ENCODE results near the gene FHIT. TPM values are rescaled to one million over a fixed set of nuclear protein-coding genes. Genes with fewer than 3 reads are reported as not detected.

The FHIT gene
- total RNA-seq, 4 donors from 2014 or later: 4.4 to 10.6 (median 8.4) TPM

GRCh38 chr3:60240492-60240891, 1010.8 kb downstream of the FHIT start:
- TF ChIP-seq, protein P1, sequence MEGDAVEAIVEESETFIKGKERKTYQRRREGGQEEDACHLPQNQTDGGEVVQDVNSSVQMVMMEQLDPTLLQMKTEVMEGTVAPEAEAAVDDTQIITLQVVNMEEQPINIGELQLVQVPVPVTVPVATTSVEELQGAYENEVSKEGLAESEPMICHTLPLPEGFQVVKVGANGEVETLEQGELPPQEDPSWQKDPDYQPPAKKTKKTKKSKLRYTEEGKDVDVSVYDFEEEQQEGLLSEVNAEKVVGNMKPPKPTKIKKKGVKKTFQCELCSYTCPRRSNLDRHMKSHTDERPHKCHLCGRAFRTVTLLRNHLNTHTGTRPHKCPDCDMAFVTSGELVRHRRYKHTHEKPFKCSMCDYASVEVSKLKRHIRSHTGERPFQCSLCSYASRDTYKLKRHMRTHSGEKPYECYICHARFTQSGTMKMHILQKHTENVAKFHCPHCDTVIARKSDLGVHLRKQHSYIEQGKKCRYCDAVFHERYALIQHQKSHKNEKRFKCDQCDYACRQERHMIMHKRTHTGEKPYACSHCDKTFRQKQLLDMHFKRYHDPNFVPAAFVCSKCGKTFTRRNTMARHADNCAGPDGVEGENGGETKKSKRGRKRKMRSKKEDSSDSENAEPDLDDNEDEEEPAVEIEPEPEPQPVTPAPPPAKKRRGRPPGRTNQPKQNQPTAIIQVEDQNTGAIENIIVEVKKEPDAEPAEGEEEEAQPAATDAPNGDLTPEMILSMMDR (IDR thresholded peaks at IDR 0.05; ENCODE audit: low read depth): no peak

GRCh38 chr3:60238550-60238949, 1012.7 kb downstream of the FHIT start:
- TF ChIP-seq, protein P1 (IDR thresholded peaks at IDR 0.05; ENCODE audit: low read depth): no peak

DNA sequence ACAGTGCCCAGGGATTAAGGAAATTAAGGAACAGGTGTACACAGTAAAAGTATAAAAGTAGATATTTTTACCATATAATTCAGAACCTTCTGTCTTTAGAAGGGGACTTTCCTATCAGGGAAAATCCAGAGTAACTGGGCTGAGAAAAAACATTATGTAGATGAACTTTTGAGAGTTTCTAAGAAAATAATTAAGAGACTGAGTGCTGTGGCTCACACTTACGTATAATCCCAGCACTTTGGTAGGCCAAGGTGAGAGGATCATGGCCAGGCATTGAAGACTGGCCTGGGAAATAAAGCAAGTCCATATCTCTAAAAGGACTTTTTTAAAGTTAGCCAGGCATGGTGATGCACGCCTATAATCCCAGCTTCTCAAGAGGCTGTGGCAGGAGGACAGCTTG, 1021.8 kb downstream of the FHIT start:
- TF ChIP-seq, protein P1 (IDR thresholded peaks at IDR 0.05; ENCODE audit: low read depth): no peak

DNA sequence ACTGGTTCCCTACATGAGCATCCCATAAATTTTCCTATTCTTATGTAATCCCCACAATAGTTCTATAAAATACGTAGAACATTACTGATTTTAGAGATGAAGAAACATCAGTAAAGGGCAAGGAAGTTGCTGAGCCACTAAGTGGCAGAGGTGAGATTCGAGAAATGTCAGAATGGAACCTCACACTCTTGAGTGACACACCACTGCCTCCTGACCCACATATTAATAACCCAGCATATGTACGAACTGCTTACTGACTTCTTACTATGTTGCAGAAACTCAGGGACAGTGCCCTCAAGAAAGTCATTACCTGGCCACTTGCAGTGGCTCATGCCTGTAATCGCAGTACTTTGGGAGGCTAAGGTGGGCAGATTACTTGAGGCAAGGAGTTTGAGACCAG, 1022.4 kb downstream of the FHIT start:
- TF ChIP-seq, protein P1 (IDR thresholded peaks at IDR 0.05; ENCODE audit: low read depth): no peak

DNA sequence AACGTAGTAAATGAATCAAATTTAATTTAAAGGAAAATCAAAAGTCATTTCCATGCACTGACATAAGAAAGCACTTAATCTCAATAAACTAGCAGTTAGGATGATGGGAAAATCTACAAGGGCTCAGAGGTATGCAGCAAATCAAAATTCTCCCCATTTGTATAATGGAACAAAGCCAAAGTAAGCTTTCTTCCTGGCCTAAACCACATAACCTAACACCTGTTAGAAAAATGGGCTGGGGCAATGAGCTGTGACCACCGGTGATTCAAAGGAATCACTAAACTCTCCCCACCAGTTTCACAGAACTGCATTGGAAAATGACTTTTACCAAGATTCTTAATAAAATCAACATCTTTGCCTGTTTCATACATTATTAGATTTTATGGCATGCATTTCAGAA, 1024.3 kb downstream of the FHIT start:
- TF ChIP-seq, protein P1 (IDR thresholded peaks at IDR 0.05; ENCODE audit: low read depth): no peak

- TF ChIP-seq, protein P1 (IDR thresholded peaks at IDR 0.05; ENCODE audit: low read depth): no peak
Measured at GRCh38 chr3:60225848-60226247, 1025.4 kb downstream of the FHIT start.

GRCh38 chr3:60220768-60221167, 1030.5 kb downstream of the FHIT start:
- TF ChIP-seq, protein P1 (IDR thresholded peaks at IDR 0.05; ENCODE audit: low read depth): no peak

Data from subcutaneous adipose tissue (tissue), 4 donors.